ENCODE results near the gene DKK3.
"Not testable (repeated sequence)": the region's sequence is repeated elsewhere in the genome, so short reads cannot be mapped to it uniquely, and the experiment has no call there.

DNA sequence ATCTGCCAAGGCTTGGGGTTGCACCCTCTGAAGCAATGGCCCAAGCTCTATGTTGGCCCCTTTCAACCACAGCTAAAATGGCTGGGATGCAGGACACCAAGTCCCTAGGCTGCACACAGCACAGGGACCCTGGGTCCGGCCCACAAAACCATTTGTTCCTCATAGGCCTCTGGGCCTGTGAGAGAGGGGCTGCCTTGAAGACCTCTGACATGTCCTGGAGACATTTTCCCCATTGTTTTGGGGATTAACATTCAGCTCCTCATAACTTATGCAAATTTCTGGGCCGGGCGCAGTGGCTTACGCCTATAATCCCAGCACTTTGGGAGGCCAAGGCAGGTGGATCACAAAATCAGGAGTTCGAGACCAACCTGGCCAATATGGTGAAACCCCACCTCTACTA is 32.3 kb upstream of the DKK3 start:
- TF ChIP-seq ZBTB33 (IDR thresholded peaks at IDR 0.05; ENCODE audit: borderline replicate concordance, low read depth); MAX (IDR thresholded peaks at IDR 0.05; ENCODE audit: low read depth); EP300 (IDR thresholded peaks at IDR 0.05; ENCODE audit: borderline replicate concordance in 1 of 2, low read depth in 1 of 2, low read length in 1 of 2); JUND (IDR thresholded peaks at IDR 0.05); POLR2AphosphoS5 (IDR thresholded peaks at IDR 0.05; ENCODE audit: low read depth, low read length); TAF1 (IDR thresholded peaks at IDR 0.05; ENCODE audit: borderline replicate concordance, low read depth, low read length); FOXJ3 (CRISPR knock-in tag; IDR thresholded peaks at IDR 0.05); RXRA (IDR thresholded peaks at IDR 0.05; ENCODE audit: borderline replicate concordance, low read depth): not testable (repeated sequence)
- TF ChIP-seq, protein P1, sequence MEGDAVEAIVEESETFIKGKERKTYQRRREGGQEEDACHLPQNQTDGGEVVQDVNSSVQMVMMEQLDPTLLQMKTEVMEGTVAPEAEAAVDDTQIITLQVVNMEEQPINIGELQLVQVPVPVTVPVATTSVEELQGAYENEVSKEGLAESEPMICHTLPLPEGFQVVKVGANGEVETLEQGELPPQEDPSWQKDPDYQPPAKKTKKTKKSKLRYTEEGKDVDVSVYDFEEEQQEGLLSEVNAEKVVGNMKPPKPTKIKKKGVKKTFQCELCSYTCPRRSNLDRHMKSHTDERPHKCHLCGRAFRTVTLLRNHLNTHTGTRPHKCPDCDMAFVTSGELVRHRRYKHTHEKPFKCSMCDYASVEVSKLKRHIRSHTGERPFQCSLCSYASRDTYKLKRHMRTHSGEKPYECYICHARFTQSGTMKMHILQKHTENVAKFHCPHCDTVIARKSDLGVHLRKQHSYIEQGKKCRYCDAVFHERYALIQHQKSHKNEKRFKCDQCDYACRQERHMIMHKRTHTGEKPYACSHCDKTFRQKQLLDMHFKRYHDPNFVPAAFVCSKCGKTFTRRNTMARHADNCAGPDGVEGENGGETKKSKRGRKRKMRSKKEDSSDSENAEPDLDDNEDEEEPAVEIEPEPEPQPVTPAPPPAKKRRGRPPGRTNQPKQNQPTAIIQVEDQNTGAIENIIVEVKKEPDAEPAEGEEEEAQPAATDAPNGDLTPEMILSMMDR (IDR thresholded peaks at IDR 0.05), result not testable (repeated sequence)
- TF ChIP-seq, protein P2, sequence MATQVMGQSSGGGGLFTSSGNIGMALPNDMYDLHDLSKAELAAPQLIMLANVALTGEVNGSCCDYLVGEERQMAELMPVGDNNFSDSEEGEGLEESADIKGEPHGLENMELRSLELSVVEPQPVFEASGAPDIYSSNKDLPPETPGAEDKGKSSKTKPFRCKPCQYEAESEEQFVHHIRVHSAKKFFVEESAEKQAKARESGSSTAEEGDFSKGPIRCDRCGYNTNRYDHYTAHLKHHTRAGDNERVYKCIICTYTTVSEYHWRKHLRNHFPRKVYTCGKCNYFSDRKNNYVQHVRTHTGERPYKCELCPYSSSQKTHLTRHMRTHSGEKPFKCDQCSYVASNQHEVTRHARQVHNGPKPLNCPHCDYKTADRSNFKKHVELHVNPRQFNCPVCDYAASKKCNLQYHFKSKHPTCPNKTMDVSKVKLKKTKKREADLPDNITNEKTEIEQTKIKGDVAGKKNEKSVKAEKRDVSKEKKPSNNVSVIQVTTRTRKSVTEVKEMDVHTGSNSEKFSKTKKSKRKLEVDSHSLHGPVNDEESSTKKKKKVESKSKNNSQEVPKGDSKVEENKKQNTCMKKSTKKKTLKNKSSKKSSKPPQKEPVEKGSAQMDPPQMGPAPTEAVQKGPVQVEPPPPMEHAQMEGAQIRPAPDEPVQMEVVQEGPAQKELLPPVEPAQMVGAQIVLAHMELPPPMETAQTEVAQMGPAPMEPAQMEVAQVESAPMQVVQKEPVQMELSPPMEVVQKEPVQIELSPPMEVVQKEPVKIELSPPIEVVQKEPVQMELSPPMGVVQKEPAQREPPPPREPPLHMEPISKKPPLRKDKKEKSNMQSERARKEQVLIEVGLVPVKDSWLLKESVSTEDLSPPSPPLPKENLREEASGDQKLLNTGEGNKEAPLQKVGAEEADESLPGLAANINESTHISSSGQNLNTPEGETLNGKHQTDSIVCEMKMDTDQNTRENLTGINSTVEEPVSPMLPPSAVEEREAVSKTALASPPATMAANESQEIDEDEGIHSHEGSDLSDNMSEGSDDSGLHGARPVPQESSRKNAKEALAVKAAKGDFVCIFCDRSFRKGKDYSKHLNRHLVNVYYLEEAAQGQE (IDR thresholded peaks at IDR 0.05; ENCODE audit: low read depth, low read length), result not testable (repeated sequence)
- TF ChIP-seq, protein P3, sequence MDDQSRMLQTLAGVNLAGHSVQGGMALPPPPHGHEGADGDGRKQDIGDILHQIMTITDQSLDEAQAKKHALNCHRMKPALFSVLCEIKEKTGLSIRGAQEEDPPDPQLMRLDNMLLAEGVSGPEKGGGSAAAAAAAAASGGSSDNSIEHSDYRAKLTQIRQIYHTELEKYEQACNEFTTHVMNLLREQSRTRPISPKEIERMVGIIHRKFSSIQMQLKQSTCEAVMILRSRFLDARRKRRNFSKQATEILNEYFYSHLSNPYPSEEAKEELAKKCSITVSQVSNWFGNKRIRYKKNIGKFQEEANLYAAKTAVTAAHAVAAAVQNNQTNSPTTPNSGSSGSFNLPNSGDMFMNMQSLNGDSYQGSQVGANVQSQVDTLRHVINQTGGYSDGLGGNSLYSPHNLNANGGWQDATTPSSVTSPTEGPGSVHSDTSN (IDR thresholded peaks at IDR 0.05), result not testable (repeated sequence)
